K562 (cell line): ENCODE data around the gene CEP57. TPM values are rescaled to one million over a fixed set of nuclear protein-coding genes. Genes with fewer than 3 reads are reported as not detected.

ENCODE experiments used
- ADNP ChIP-seq: fragments of 200-800 bp; sonication (Bioruptor generic); IDR thresholded peaks from 2 replicates; pipeline ENCODE4 v1.6.1; 2016; ENCODE audit warnings: missing genetic modification characterization, missing compliant biosample characterization
- CBX2 ChIP-seq: fragments of 200-600 bp; sonication (generic); IDR thresholded peaks from one replicate; pipeline ENCODE4 v1.6.1; 2012; ENCODE audit warnings: mild to moderate bottlenecking, low read length, inconsistent platforms; ENCODE audit not compliant: insufficient read depth, poor library complexity, severe bottlenecking
- CREB1 ChIP-seq, 2 experiments: sonication (generic) in 1 of 2; formaldehyde crosslinking in 1 of 2; IDR thresholded peaks; 2 replicates each; pipeline versions ENCODE4 v1.6.1 to v1.8.0; 2012 to 2022; ENCODE audit warnings: inconsistent platforms in 1 of 2, mild to moderate bottlenecking in 1 of 2, missing genetic modification reagents in 1 of 2, moderate library complexity in 1 of 2
- EP300 ChIP-seq: IDR thresholded peaks from 2 replicates; pipeline ENCODE4 v1.6.1; 2012; ENCODE audit warnings: low read length, improper control_type of control experiment
- JUNB ChIP-seq: fragments of 450-650 bp; formaldehyde crosslinking; conservative IDR thresholded peaks from 2 replicates; pipeline ENCODE4 v1.4.0; 2020; ENCODE audit warnings: mild to moderate bottlenecking
- KDM4B ChIP-seq, 2 experiments: fragments of 450-650 bp in 1 of 2; sonication (generic) in 1 of 2; IDR thresholded peaks; 2 replicates each; pipeline ENCODE4 v1.6.1; 2016 to 2017; ENCODE audit warnings: borderline replicate concordance in 2 of 2, antibody characterized with exemption in 1 of 2, low read depth in 1 of 2, mild to moderate bottlenecking in 1 of 2
- KLF16 ChIP-seq: IDR thresholded peaks from 2 replicates; pipeline ENCODE4 v1.6.1; 2016; ENCODE audit warnings: antibody characterized with exemption
- MTA3 ChIP-seq: fragments of 450-650 bp; formaldehyde crosslinking; IDR thresholded peaks from 2 replicates; pipeline ENCODE4 v1.6.1; 2017; ENCODE audit warnings: mild to moderate bottlenecking, borderline replicate concordance
- MTF1 ChIP-seq: fragments of 250-450 bp; sonication (Bioruptor Pico); IDR thresholded peaks from 2 replicates; pipeline ENCODE4 v1.9.0; 2021; ENCODE audit warnings: moderate library complexity, mild to moderate bottlenecking, inconsistent platforms, borderline replicate concordance
- NELFE ChIP-seq: IDR thresholded peaks from 2 replicates; pipeline ENCODE4 v1.6.1; 2011; ENCODE audit warnings: mild to moderate bottlenecking; ENCODE audit not compliant: insufficient read depth, insufficient read length
- PML ChIP-seq: IDR thresholded peaks from 2 replicates; pipeline ENCODE4 v1.6.1; 2012; ENCODE audit warnings: low read length, inconsistent platforms
- RFX5 ChIP-seq: IDR thresholded peaks from 2 replicates; pipeline ENCODE4 v1.6.1; 2011; ENCODE audit warnings: low read depth, mild to moderate bottlenecking, improper control_type of control experiment, low read length
- RNF2 ChIP-seq: sonication (generic); IDR thresholded peaks from 2 replicates; pipeline ENCODE4 v1.6.1; 2016
- SIN3A ChIP-seq, 2 experiments: fragments of 150-350 bp in 1 of 2; IDR thresholded peaks; 2 replicates each; pipeline ENCODE4 v1.6.1; 2011 to 2016; ENCODE audit warnings: borderline replicate concordance in 2 of 2, low read depth in 2 of 2, low read length in 2 of 2, mild to moderate bottlenecking in 2 of 2, moderate library complexity in 2 of 2; ENCODE audit not compliant: control insufficient read depth in 1 of 2
- TARDBP ChIP-seq: fragments of 450-650 bp; IDR thresholded peaks from 2 replicates; pipeline ENCODE4 v1.6.1; 2016
- TEAD4 ChIP-seq, 2 experiments: sonication (generic) in 1 of 2; formaldehyde crosslinking in 1 of 2; IDR thresholded peaks; 2 replicates each; pipeline versions ENCODE4 v1.6.1 to v1.8.0; 2012 to 2022; ENCODE audit warnings: borderline replicate concordance in 1 of 2, inconsistent platforms in 1 of 2, low read length in 1 of 2, mild to moderate bottlenecking in 1 of 2, missing genetic modification reagents in 1 of 2
- ZKSCAN1 ChIP-seq: fragments of 150-350 bp; IDR thresholded peaks from 2 replicates; pipeline ENCODE4 v1.6.1; 2016; ENCODE audit warnings: low read depth, low read length
- ZNF146 ChIP-seq: IDR thresholded peaks from one replicate; pipeline ENCODE4 v1.6.1; 2018; ENCODE audit warnings: missing compliant biosample characterization; ENCODE audit not compliant: unreplicated experiment
- ZNF354B ChIP-seq: fragments of 250-450 bp; sonication (Bioruptor Pico); IDR thresholded peaks from 2 replicates; pipeline ENCODE4 v1.4.0; 2020
- ZSCAN29 ChIP-seq: fragments of 450-650 bp; IDR thresholded peaks from 2 replicates; pipeline ENCODE4 v1.6.1; 2017
- polyA plus RNA-seq, 8 experiments: library from polyadenylated mRNA; depleted of rRNA in 4 of 8; stranded (reverse) in 5 of 8; unstranded in 3 of 8; fragments of >200 nt; fragmentation: Nextera tagmentation in 2 of 8; fragmentation: Illumina TruSeq in 1 of 8; extraction: Ambion mirVana in 2 of 8; extraction: Trizol in 1 of 8; gene quantifications; 2 replicates each; pipeline versions ENCODE4 v1.2.1 to v1.2.3, GENCODE V29; 2011 to 2014; ENCODE audit warnings: inconsistent platforms in 1 of 8, missing spikeins in 1 of 8
- total RNA-seq, 7 experiments: library from RNA; depleted of rRNA in 6 of 7; stranded (reverse); fragments of >200 nt in 6 of 7; fragmentation: Illumina TruSeq in 2 of 7; extraction: Trizol in 2 of 7; gene quantifications; 2 replicates each; pipeline versions ENCODE4 v1.2.1 to v1.2.3, GENCODE V29; 2011 to 2021; ENCODE audit warnings: low replicate concordance in 1 of 7
- TF ChIP-seq, protein P1 (sequence below): conservative IDR thresholded peaks from 2 replicates; pipeline ENCODE4 v1.6.1; 2011; ENCODE audit warnings: low read depth, mild to moderate bottlenecking, low read length; ENCODE audit not compliant: control insufficient read depth
- TF ChIP-seq, protein P2 (sequence below), 2 experiments: fragments of 250-450 bp in 1 of 2; fragments of 450-650 bp in 1 of 2; sonication (Bioruptor Pico) in 1 of 2; IDR thresholded peaks; 2 replicates each; pipeline versions ENCODE4 v1.6.1 to v1.8.0; 2016 to 2021; ENCODE audit warnings: mild to moderate bottlenecking in 2 of 2, moderate library complexity in 2 of 2, missing compliant biosample characterization in 1 of 2, missing genetic modification characterization in 1 of 2
- TF ChIP-seq, protein P3 (sequence below): fragments of 450-650 bp; conservative IDR thresholded peaks from 2 replicates; pipeline ENCODE4 v1.6.1; 2016; ENCODE audit warnings: missing genetic modification characterization, low read depth, mild to moderate bottlenecking, control low read depth, missing compliant biosample characterization

CEP57 gene
- total and polyA plus RNA-seq, 9 of the 15 experiments (the other 6 are each of a cell fraction or from before 2014, with no cell fraction given) = 25.1 to 88.1 (median 65.2) TPM

DNA sequence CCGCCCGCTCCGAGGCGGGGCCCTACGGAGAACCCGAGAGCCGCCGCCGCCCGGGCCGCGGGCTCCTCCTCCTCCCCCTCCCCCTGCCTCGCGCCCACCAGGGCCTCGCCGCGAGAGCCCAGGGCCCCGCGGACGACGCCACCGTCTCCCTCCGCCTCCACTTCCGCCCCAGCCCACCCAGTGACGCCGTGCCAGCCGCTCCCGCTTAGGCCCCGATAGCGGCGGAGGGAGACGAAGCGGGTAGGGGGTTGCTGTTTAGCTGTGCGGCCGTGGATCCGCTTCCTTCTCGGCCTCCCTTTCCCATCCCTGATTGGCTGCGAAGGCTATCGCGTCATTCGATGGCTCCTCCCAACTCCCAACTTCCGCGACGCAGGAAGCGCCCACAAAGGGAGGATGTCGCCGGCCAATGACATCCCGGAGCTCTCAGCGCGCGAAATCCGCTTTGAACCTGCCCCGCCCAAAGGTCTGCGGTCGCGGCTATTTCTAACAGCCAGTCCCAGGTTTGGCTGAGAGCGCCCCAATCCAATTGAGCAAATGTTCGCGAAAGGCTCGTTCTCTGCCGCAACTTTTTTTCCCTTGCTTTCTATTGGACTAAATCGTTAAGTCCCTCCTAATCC lies 684 bp upstream of the CEP57 start, which contains the start of gene FAM76B (continued):
- peak; percentile 39; the same call in 1 of the 2 replicates for TF ChIP-seq TEAD4 (IDR thresholded peaks at IDR 0.05; ENCODE audit: low read length)
- TF ChIP-seq TEAD4 (CRISPR knock-in tag; IDR thresholded peaks at IDR 0.05; ENCODE audit: borderline replicate concordance) = no peak
- no peak for TF ChIP-seq ZNF146 (CRISPR knock-in tag)
- TF ChIP-seq ZSCAN29 = peak; percentile 86; the same call in 1 of the 2 replicates
- TF ChIP-seq KLF16 = no peak
- TF ChIP-seq MTA3 = peak; percentile 90
- TF ChIP-seq, protein P1, sequence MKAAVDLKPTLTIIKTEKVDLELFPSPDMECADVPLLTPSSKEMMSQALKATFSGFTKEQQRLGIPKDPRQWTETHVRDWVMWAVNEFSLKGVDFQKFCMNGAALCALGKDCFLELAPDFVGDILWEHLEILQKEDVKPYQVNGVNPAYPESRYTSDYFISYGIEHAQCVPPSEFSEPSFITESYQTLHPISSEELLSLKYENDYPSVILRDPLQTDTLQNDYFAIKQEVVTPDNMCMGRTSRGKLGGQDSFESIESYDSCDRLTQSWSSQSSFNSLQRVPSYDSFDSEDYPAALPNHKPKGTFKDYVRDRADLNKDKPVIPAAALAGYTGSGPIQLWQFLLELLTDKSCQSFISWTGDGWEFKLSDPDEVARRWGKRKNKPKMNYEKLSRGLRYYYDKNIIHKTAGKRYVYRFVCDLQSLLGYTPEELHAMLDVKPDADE = 0 out of 2 replicates have a peak, but pooled peaks have one; percentile 20
- TF ChIP-seq ZKSCAN1 = 0 out of 2 replicates have a peak, but pooled peaks have one; percentile 11
- no peak; the same call in 1 of the 2 replicates for TF ChIP-seq PML
- TF ChIP-seq, protein P2, sequence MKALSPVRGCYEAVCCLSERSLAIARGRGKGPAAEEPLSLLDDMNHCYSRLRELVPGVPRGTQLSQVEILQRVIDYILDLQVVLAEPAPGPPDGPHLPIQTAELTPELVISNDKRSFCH (CRISPR knock-in tag; IDR thresholded peaks at IDR 0.05) = no peak
- TF ChIP-seq, protein P2 (tag; IDR thresholded peaks at IDR 0.05) = no peak
- no peak for TF ChIP-seq JUNB (CRISPR knock-in tag)
- no peak for TF ChIP-seq MTF1 (CRISPR knock-in tag)
- TF ChIP-seq CREB1 (IDR thresholded peaks at IDR 0.05) = peak; percentile 98
- TF ChIP-seq CREB1 (CRISPR knock-in tag; IDR thresholded peaks at IDR 0.05) = peak; percentile 98
- TF ChIP-seq NELFE = no peak
- TF ChIP-seq SIN3A (IDR thresholded peaks at IDR 0.05; ENCODE audit: borderline replicate concordance in 2 of 2, control insufficient read depth in 1 of 2, low read depth in 2 of 2, low read length in 2 of 2) = no peak; a peak in 2 of 4 replicates
- TF ChIP-seq ADNP = no peak
- peak in 1 of 2 experiments; percentile 24; a peak in 1 of 4 replicates for TF ChIP-seq KDM4B (IDR thresholded peaks at IDR 0.05; ENCODE audit: borderline replicate concordance in 2 of 2, low read depth in 1 of 2)
- TF ChIP-seq, protein P3, sequence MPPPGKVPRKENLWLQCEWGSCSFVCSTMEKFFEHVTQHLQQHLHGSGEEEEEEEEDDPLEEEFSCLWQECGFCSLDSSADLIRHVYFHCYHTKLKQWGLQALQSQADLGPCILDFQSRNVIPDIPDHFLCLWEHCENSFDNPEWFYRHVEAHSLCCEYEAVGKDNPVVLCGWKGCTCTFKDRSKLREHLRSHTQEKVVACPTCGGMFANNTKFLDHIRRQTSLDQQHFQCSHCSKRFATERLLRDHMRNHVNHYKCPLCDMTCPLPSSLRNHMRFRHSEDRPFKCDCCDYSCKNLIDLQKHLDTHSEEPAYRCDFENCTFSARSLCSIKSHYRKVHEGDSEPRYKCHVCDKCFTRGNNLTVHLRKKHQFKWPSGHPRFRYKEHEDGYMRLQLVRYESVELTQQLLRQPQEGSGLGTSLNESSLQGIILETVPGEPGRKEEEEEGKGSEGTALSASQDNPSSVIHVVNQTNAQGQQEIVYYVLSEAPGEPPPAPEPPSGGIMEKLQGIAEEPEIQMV (tag) = no peak
- peak; percentile 43 for TF ChIP-seq EP300
- no peak; the same call in 1 of the 2 replicates for TF ChIP-seq RNF2
- no peak for TF ChIP-seq ZNF354B (CRISPR knock-in tag)
- no peak for TF ChIP-seq RFX5
- TF ChIP-seq TARDBP = no peak
- TF ChIP-seq CBX2 = no peak
